Measurements from ENCODE around the gene TMEM37.

Gene TMEM37

GRCh38 chr2:119419065-119419464, 12.6 kb upstream of the TMEM37 start:
- DNase-seq: no peak

- DNase-seq: no peak
Measured at GRCh38 chr2:119419803-119420508, 11.7 kb upstream of the TMEM37 start.

GRCh38 chr2:119421304-119421703, 10.3 kb upstream of the TMEM37 start:
- DNase-seq: no peak

- no peak for DNase-seq
Measured at GRCh38 chr2:119421741-119422140, 9.9 kb upstream of the TMEM37 start.

- DNase-seq: no peak
Measured at GRCh38 chr2:119422360-119423107, 9.1 kb upstream of the TMEM37 start.

GRCh38 chr2:119423108-119423444, 8.6 kb upstream of the TMEM37 start:
- DNase-seq: no peak

GRCh38 chr2:119423811-119424210, 7.8 kb upstream of the TMEM37 start:
- no peak for DNase-seq

- no peak for DNase-seq
Measured at GRCh38 chr2:119424284-119425118, 7.2 kb upstream of the TMEM37 start.

GRCh38 chr2:119425119-119425405, 6.6 kb upstream of the TMEM37 start:
- no peak for DNase-seq

- DNase-seq: no peak
Measured at GRCh38 chr2:119425620-119426395, 5.8 kb upstream of the TMEM37 start.

GRCh38 chr2:119426396-119426675, 5.3 kb upstream of the TMEM37 start:
- DNase-seq: no peak

- no peak for DNase-seq
Measured at GRCh38 chr2:119426801-119427395, 4.8 kb upstream of the TMEM37 start.

- no peak for DNase-seq
Measured at GRCh38 chr2:119427756-119428155, 3.9 kb upstream of the TMEM37 start.

- DNase-seq: no peak
Measured at GRCh38 chr2:119428488-119429224, 3.0 kb upstream of the TMEM37 start.

GRCh38 chr2:119429225-119429981, 2.3 kb upstream of the TMEM37 start:
- no peak for DNase-seq

- no peak for DNase-seq
Measured at GRCh38 chr2:119430023-119430498, 1.6 kb upstream of the TMEM37 start.

- DNase-seq: no peak
Measured at GRCh38 chr2:119431976-119432850, 559 bp downstream of the TMEM37 start.

- DNase-seq: no peak
Measured at GRCh38 chr2:119432851-119433522, 1.3 kb downstream of the TMEM37 start.

- DNase-seq: no peak
Measured at GRCh38 chr2:119433636-119434327, 2.1 kb downstream of the TMEM37 start.
